ENCODE results near the gene BHLHE40.

BHLHE40 gene

DNA sequence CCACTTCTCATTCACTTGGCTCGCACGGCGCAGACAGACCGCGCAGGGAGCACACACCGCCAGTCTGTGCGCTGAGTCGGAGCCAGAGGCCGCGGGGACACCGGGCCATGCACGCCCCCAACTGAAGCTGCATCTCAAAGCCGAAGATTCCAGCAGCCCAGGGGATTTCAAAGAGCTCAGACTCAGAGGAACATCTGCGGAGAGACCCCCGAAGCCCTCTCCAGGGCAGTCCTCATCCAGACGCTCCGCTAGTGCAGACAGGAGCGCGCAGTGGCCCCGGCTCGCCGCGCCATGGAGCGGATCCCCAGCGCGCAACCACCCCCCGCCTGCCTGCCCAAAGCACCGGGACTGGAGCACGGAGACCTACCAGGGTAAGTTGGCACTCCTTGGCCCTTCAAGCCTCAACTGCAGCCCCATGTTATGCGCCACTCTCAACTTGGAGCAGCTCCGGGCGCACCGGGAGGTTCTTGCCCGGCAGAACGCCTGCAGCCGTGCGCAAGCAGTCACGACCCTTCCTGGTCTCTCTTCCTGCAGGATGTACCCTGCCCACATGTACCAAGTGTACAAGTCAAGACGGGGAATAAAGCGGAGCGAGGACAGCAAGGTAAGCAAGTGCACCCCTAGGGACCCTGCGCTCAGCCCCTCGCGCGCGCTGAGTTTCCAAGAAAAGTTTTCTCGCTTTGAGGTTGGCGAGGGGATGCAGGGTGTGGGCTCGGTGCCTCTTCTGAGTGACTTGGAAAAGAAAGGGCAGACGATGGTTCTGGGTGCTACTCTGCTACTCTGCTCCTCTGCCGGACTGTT lies at the start of gene BHLHE40:
BHLHE40 (plus strand) TSS at position 10 of the 801 bp plus-strand sequence; CDS start at position 292, 282 bp downstream.
- H3K9ac ChIP-seq (ENCODE audit: low read length): peak within 1 kb of the TSS; percentile 71
- H3K79me2 ChIP-seq (ENCODE audit: insufficient read depth, low read length): no peaks in the 10 kb centered on the region; the same call in 1 of the 2 replicates
- H3K9me2 ChIP-seq (replicated peaks; ENCODE audit: insufficient read depth, low read length): no peaks in the 10 kb centered on the region
- H3K4me3 ChIP-seq (ENCODE audit: insufficient read depth, low read length, poor library complexity, severe bottlenecking): peak within 1 kb of the TSS; percentile 79
- 0 out of 2 replicates have a peak, but pooled peaks cover 6% of the 10 kb centered on the region for H4K20me1 ChIP-seq (ENCODE audit: low read depth, low read length)
- peaks cover 19% of the 10 kb centered on the region; the same call in 1 of the 2 replicates for H3F3A ChIP-seq (ENCODE audit: insufficient read depth)
- TF ChIP-seq EZH2phosphoT487 (conservative IDR thresholded peaks at IDR 0.05; ENCODE audit: low read length): no peak
- TF ChIP-seq, protein P1, sequence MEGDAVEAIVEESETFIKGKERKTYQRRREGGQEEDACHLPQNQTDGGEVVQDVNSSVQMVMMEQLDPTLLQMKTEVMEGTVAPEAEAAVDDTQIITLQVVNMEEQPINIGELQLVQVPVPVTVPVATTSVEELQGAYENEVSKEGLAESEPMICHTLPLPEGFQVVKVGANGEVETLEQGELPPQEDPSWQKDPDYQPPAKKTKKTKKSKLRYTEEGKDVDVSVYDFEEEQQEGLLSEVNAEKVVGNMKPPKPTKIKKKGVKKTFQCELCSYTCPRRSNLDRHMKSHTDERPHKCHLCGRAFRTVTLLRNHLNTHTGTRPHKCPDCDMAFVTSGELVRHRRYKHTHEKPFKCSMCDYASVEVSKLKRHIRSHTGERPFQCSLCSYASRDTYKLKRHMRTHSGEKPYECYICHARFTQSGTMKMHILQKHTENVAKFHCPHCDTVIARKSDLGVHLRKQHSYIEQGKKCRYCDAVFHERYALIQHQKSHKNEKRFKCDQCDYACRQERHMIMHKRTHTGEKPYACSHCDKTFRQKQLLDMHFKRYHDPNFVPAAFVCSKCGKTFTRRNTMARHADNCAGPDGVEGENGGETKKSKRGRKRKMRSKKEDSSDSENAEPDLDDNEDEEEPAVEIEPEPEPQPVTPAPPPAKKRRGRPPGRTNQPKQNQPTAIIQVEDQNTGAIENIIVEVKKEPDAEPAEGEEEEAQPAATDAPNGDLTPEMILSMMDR (IDR thresholded peaks at IDR 0.05; ENCODE audit: insufficient read depth, low read length, poor library complexity, severe bottlenecking): no peak
- H3K9me3 ChIP-seq (ENCODE audit: insufficient read depth, low read length): no peaks in the 10 kb centered on the region
- H3K4me2 ChIP-seq (ENCODE audit: low read depth, low read length, poor library complexity, severe bottlenecking): peak within 1 kb of the TSS; percentile 71
- H3K36me3 ChIP-seq (ENCODE audit: low read length): peaks cover 18% of the 10 kb centered on the region
- peak within 1 kb of the TSS; percentile 91 for H3K27ac ChIP-seq (ENCODE audit: low read depth, low read length)
- peak within 1 kb of the TSS; percentile 83 for H2AFZ ChIP-seq (ENCODE audit: low read depth, low read length, severe bottlenecking)
- no peaks in the 10 kb centered on the region for H3K27me3 ChIP-seq (ENCODE audit: low read length)

DNA sequence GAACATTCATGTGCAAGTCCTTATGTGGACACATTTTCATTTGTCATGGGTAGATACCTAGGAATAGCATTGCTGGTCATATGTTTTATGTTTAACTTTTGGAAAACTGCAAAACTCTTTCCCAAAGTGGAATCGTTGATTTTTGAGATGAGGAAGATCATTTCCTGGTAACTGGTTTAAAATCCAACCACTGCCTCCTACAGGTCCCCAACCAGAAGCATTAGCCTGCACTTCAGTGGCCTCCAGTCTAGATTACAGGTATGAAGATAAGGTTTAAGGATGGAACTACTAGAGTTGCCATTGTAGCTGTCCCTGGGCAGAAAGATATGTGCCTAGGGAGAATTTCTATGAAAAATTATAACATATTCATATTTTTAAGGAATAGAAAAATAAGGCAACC lies 48.7 kb upstream of the BHLHE40 start:
- Histone ChIP-seq H2AFZ (ENCODE audit: low read depth, low read length, severe bottlenecking) (no peak overlapping the region), H3K27ac (ENCODE audit: low read depth, low read length) (no peak overlapping the region), H3K9me3 (ENCODE audit: insufficient read depth, low read length) (no peaks in the 10 kb centered on the region), H3K27me3 (ENCODE audit: low read length) (no peaks in the 10 kb centered on the region), H3K9ac (ENCODE audit: low read length) (no peak overlapping the region), H4K20me1 (ENCODE audit: low read depth, low read length) (no peaks in the 10 kb centered on the region), H3K36me3 (ENCODE audit: low read length) (no peaks in the 10 kb centered on the region), H3K4me2 (ENCODE audit: low read depth, low read length, poor library complexity, severe bottlenecking) (no peak overlapping the region), H3K79me2 (ENCODE audit: insufficient read depth, low read length) (no peaks in the 10 kb centered on the region), H3K4me3 (ENCODE audit: insufficient read depth, low read length, poor library complexity, severe bottlenecking) (no peak overlapping the region), H3F3A (ENCODE audit: insufficient read depth) (no peaks in the 10 kb centered on the region), H3K9me2 (replicated peaks; ENCODE audit: insufficient read depth, low read length) (no peaks in the 10 kb centered on the region)
- TF ChIP-seq EZH2phosphoT487 (conservative IDR thresholded peaks at IDR 0.05; ENCODE audit: low read length): no peak
- TF ChIP-seq, protein P1 (IDR thresholded peaks at IDR 0.05; ENCODE audit: insufficient read depth, low read length, poor library complexity, severe bottlenecking): no peak

DNA sequence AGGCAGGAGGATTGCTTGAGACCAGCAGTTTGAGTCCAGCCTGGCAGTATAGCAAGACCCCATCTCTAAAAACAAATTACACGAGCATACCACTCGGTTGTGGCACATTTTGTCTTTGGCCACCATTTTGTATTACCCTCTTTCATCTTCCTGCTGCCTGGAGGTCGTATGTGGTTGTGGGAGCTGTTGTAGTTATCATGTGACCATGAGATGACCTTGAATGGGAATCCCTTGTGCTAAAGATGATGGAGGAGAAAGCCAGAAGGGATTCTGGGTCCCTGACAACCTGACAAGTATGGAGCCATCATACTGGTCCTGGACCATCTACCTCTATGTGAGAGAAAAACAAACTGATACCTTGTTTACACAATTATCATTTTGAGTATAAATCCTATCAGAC lies 45.2 kb upstream of the BHLHE40 start:
- H4K20me1 ChIP-seq (ENCODE audit: low read depth, low read length): no peaks in the 10 kb centered on the region
- H3K9me2 ChIP-seq (replicated peaks; ENCODE audit: insufficient read depth, low read length): no peaks in the 10 kb centered on the region
- H3K79me2 ChIP-seq (ENCODE audit: insufficient read depth, low read length): no peaks in the 10 kb centered on the region
- H3K4me3 ChIP-seq (ENCODE audit: insufficient read depth, low read length, poor library complexity, severe bottlenecking): no peak overlapping the region
- no peak overlapping the region for H2AFZ ChIP-seq (ENCODE audit: low read depth, low read length, severe bottlenecking)
- H3K36me3 ChIP-seq (ENCODE audit: low read length): no peaks in the 10 kb centered on the region
- no peak overlapping the region for H3K4me2 ChIP-seq (ENCODE audit: low read depth, low read length, poor library complexity, severe bottlenecking)
- no peak overlapping the region for H3K27ac ChIP-seq (ENCODE audit: low read depth, low read length)
- no peaks in the 10 kb centered on the region for H3K27me3 ChIP-seq (ENCODE audit: low read length)
- no peaks in the 10 kb centered on the region for H3K9me3 ChIP-seq (ENCODE audit: insufficient read depth, low read length)
- no peaks in the 10 kb centered on the region for H3F3A ChIP-seq (ENCODE audit: insufficient read depth)
- no peak overlapping the region for H3K9ac ChIP-seq (ENCODE audit: low read length)
- no peak for TF ChIP-seq EZH2phosphoT487 (conservative IDR thresholded peaks at IDR 0.05; ENCODE audit: low read length)
- TF ChIP-seq, protein P1 (IDR thresholded peaks at IDR 0.05; ENCODE audit: insufficient read depth, low read length, poor library complexity, severe bottlenecking): no peak
